Activated CD4-positive, alpha-beta memory T cell treated with anti-CD3 and anti-CD28 coated beads for 36 hours (primary cell): ENCODE measurements around the gene GNG3. TPM values are rescaled to one million over a fixed set of nuclear protein-coding genes. Genes with fewer than 3 reads are reported as not detected.

ENCODE experiments used
- CTCF ChIA-PET: fragments of 350-600 bp; sonication (Branson Sonifier 250); formaldehyde crosslinking; loops from one replicate; lab custom pipeline; 2021; ENCODE audit warnings: antibody characterized with exemption, inconsistent platforms; lab: Charles Lee
- POLR2A ChIA-PET: fragments of 350-600 bp; sonication (Branson Sonifier 250); formaldehyde crosslinking; loops from one replicate; lab custom pipeline; 2021; ENCODE audit warnings: antibody characterized with exemption; lab: Charles Lee
- DNase-seq: peaks from one replicate; pipeline ENCODE4 v3.0.0-alpha.2; 2020
- H3K27ac Mint-ChIP-seq: one replicate; pipeline ENCODE4 v1.8.0; 2021; ENCODE audit warnings: mixed read lengths
- H3K27me3 Mint-ChIP-seq: one replicate; pipeline ENCODE4 v1.8.0; 2021; ENCODE audit warnings: mixed read lengths
- H3K36me3 Mint-ChIP-seq: one replicate; pipeline ENCODE4 v1.8.0; 2021; ENCODE audit warnings: mixed read lengths
- H3K4me1 Mint-ChIP-seq: one replicate; pipeline ENCODE4 v1.8.0; 2021; ENCODE audit warnings: low read depth, mixed read lengths
- H3K4me3 Mint-ChIP-seq: one replicate; pipeline ENCODE4 v1.8.0; 2021; ENCODE audit warnings: mild to moderate bottlenecking, mixed read lengths
- H3K9me3 Mint-ChIP-seq: one replicate; pipeline ENCODE4 v1.8.0; 2021; ENCODE audit warnings: mixed read lengths
- intact Hi-C: fragments of 100-400 bp; cut with micrococcal nuclease; formaldehyde crosslinking; loops from one replicate; pipeline ENCODE4 v1.15.1; 2023
- total RNA-seq, 2 experiments: library from RNA; stranded (reverse); gene quantifications; one replicate each; pipeline ENCODE4 v1.2.3, GENCODE V29; 2021

The GNG3 gene
- total RNA-seq, 2 experiments from 2014 or later, result not detected

GRCh38 chr11:62757846-62758788 lies 50.6 kb downstream of the GNG3 start:
- intact Hi-C loops, result no loop called here
- no peak overlapping the region for H3K27ac Mint-ChIP-seq
- H3K4me3 Mint-ChIP-seq, result no peak overlapping the region
- no peak for DNase-seq
- no peaks in the 10 kb centered on the region for H3K9me3 Mint-ChIP-seq
- H3K27me3 Mint-ChIP-seq, result no peaks in the 10 kb centered on the region
- H3K36me3 Mint-ChIP-seq, result peaks cover 7% of the 10 kb centered on the region
- peaks cover 25% of the 10 kb centered on the region for H3K4me1 Mint-ChIP-seq
- POLR2A ChIA-PET, result interaction anchor here (0.6 kb wide), 1 partner anchor 18 kb away, joined by 4 read pairs; no protein-coding TSS in a partner anchor
- CTCF ChIA-PET, result interaction anchor here (0.6 to 0.9 kb wide), 2 partner anchors 27 to 28 kb away, joined by 3 read pairs; no protein-coding TSS in a partner anchor

Other genes with a start within 250 kb of the GNG3 start
- gene AHNAK, start 160.9 kb upstream of the GNG3 start, total RNA-seq, result 10 to 100 TPM; 83.7 to 85.2 TPM
- 1,000 to 10,000 TPM; 1,956 to 1,989 TPM for gene EEF1G, start 133.8 kb upstream of the GNG3 start, total RNA-seq
- 10 to 100 TPM; 32.7 to 34.2 TPM for gene TUT1, start 116.2 kb upstream of the GNG3 start, total RNA-seq
- gene MTA2, start 105.8 kb upstream of the GNG3 start, total RNA-seq, result 100 to 1,000 TPM; 166 to 167 TPM
- 100 to 1,000 TPM; 113 to 116 TPM for gene EML3, start 94.9 kb upstream of the GNG3 start, total RNA-seq
- gene ROM1, start 94.4 kb upstream of the GNG3 start, total RNA-seq, result 1 to 10 TPM; 1.1 to 1.5 TPM
- 10 to 100 TPM; 67.0 to 70.4 TPM for gene B3GAT3, start 85.7 kb upstream of the GNG3 start, total RNA-seq
- 100 to 1,000 TPM; 247 to 249 TPM for gene GANAB, start 61.1 kb upstream of the GNG3 start, total RNA-seq
- 10 to 100 TPM; 30.2 to 30.8 TPM for gene INTS5, start 54.4 kb upstream of the GNG3 start, total RNA-seq
- gene C11orf98, start 42.5 kb upstream of the GNG3 start, total RNA-seq, result 100 to 1,000 TPM; 107 to 110 TPM
- 10 to 100 TPM; 27.7 to 33.9 TPM for gene CSKMT, start 42.4 kb upstream of the GNG3 start, total RNA-seq
- gene UQCC3, start 36.0 kb upstream of the GNG3 start, total RNA-seq, result 1 to 10 TPM; 6.0 to 6.2 TPM
- gene LBHD1, start 35.4 kb upstream of the GNG3 start, total RNA-seq, result 10 to 100 TPM; 10.8 to 14.1 TPM
- 100 to 1,000 TPM; 110 to 116 TPM for gene UBXN1, start 28.6 kb upstream of the GNG3 start, total RNA-seq
- gene LRRN4CL, start 18.1 kb upstream of the GNG3 start, total RNA-seq, result under 1 TPM; 0.12 to 0.21 TPM
- gene BSCL2, start 252 bp upstream of the GNG3 start, total RNA-seq, result 10 to 100 TPM; 18.0 to 20.4 TPM
- 10 to 100 TPM; 56.0 to 62.3 TPM for gene HNRNPUL2, start 19.8 kb downstream of the GNG3 start, total RNA-seq
- 10 to 100 TPM; 37.6 to 43.0 TPM for gene TTC9C, start 20.8 kb downstream of the GNG3 start, total RNA-seq
- gene ZBTB3, start 46.5 kb downstream of the GNG3 start, total RNA-seq, result 1 to 10 TPM; 8.4 to 9.7 TPM
- gene POLR2G, start 53.9 kb downstream of the GNG3 start, total RNA-seq, result 100 to 1,000 TPM; 116 to 124 TPM
- 10 to 100 TPM; 11.9 to 12.0 TPM for gene TAF6L, start 63.7 kb downstream of the GNG3 start, total RNA-seq
- gene TMEM179B, start 79.7 kb downstream of the GNG3 start, total RNA-seq, result 10 to 100 TPM; 25.0 to 25.5 TPM
- 10 to 100 TPM in 1 of 2 experiments, 1 to 10 TPM in 1; 9.2 to 10.2 TPM for gene TMEM223, start 84.3 kb downstream of the GNG3 start, total RNA-seq
- 10 to 100 TPM; 70.8 to 83.6 TPM for gene NXF1, start 97.8 kb downstream of the GNG3 start, total RNA-seq
- 10 to 100 TPM; 24.6 to 29.2 TPM for gene STX5, start 124.4 kb downstream of the GNG3 start, total RNA-seq
- under 1 TPM in 1 of 2 experiments, not detected in 1; 0.53 TPM for gene TEX54, start 125.2 kb downstream of the GNG3 start, total RNA-seq
- 10 to 100 TPM; 72.6 to 73.0 TPM for gene WDR74, start 131.9 kb downstream of the GNG3 start, total RNA-seq
- gene SLC3A2, start 173.2 kb downstream of the GNG3 start, total RNA-seq, result 100 to 1,000 TPM; 309 to 314 TPM
- gene CHRM1, start 213.7 kb downstream of the GNG3 start, total RNA-seq, result not detected